NK-92 treated with Interleukin-12 subunit alpha and Interleukin-12 subunit beta, amount 100 ng/mL, for 24 hours (cell line): ENCODE data around the gene TMEM269.

Source experiments
- DNase-seq: peaks from one replicate; lab custom pipeline; 2025; lab: John Stamatoyannopoulos, UW

The TMEM269 gene

GRCh38 chr1:42848823-42849537 is 64.2 kb downstream of the TMEM269 start:
- no peak for DNase-seq

GRCh38 chr1:42849944-42850343 is 65.2 kb downstream of the TMEM269 start:
- DNase-seq, result no peak
